H9 (cell line): Measurements from ENCODE around the gene EXOC6. TPM values are rescaled to one million over a fixed set of nuclear protein-coding genes. Genes with fewer than 3 reads are reported as not detected.
A peak's percentile ranks its signal among the peaks of the same experiment; 100 is the strongest.

ENCODE experiments used
- DNase-seq: peaks from one replicate; pipeline ENCODE4 v3.0.0-alpha.2; 2017
- H2AFZ ChIP-seq: one replicate; pipeline ENCODE4 v1.6.1; 2013; ENCODE audit warnings: mild to moderate bottlenecking, low read length, control low read depth, moderate library complexity
- H2AK5ac ChIP-seq: 2 replicates; pipeline ENCODE4 v1.6.1; 2013; ENCODE audit warnings: low read length, control low read depth, mixed read lengths; ENCODE audit not compliant: insufficient read length
- H2BK120ac ChIP-seq: one replicate; pipeline ENCODE4 v1.6.1; 2013; ENCODE audit warnings: low read depth, mild to moderate bottlenecking, low read length, control low read depth, inconsistent platforms; ENCODE audit not compliant: poor library complexity, severe bottlenecking
- H2BK12ac ChIP-seq: 2 replicates; pipeline ENCODE4 v1.6.1; 2013; ENCODE audit warnings: low read length, control low read depth, mixed read lengths, low read depth; ENCODE audit not compliant: insufficient read length
- H2BK15ac ChIP-seq: 2 replicates; pipeline ENCODE4 v1.6.1; 2013; ENCODE audit warnings: low read depth, low read length, control low read depth
- H2BK20ac ChIP-seq: one replicate; pipeline ENCODE4 v1.6.1; 2013; ENCODE audit warnings: low read depth, mild to moderate bottlenecking, low read length, control low read depth, inconsistent platforms; ENCODE audit not compliant: poor library complexity, severe bottlenecking
- H2BK5ac ChIP-seq: 2 replicates; pipeline ENCODE4 v1.6.1; 2013; ENCODE audit warnings: low read length, control low read depth, mixed read lengths; ENCODE audit not compliant: insufficient read length
- H3K14ac ChIP-seq: 2 replicates; pipeline ENCODE4 v1.6.1; 2013; ENCODE audit warnings: low read length, control low read depth; ENCODE audit not compliant: insufficient read depth
- H3K18ac ChIP-seq: 2 replicates; pipeline ENCODE4 v1.6.1; 2013; ENCODE audit warnings: low read depth, mild to moderate bottlenecking, mixed read lengths, low read length, control low read depth; ENCODE audit not compliant: insufficient read length
- H3K23ac ChIP-seq: 2 replicates; pipeline ENCODE4 v1.6.1; 2013; ENCODE audit warnings: low read length, control low read depth, mixed read lengths, low read depth; ENCODE audit not compliant: insufficient read length
- H3K23me2 ChIP-seq: 2 replicates; pipeline ENCODE4 v1.6.1; 2013; ENCODE audit warnings: low read depth, mild to moderate bottlenecking, mixed read lengths, low read length, control low read depth; ENCODE audit not compliant: insufficient read length, poor library complexity, severe bottlenecking
- H3K27ac ChIP-seq: 2 replicates; pipeline ENCODE4 v1.5.1; 2013; ENCODE audit warnings: low read length, control low read depth, mixed read lengths, low read depth; ENCODE audit not compliant: insufficient read length
- H3K27me3 ChIP-seq: 2 replicates; pipeline ENCODE4 v1.6.1; 2013; ENCODE audit warnings: low read length, control low read depth, inconsistent platforms; ENCODE audit not compliant: insufficient read depth
- H3K4ac ChIP-seq: 2 replicates; pipeline ENCODE4 v1.6.1; 2013; ENCODE audit warnings: low read depth, mild to moderate bottlenecking, control low read depth, inconsistent platforms, low read length, moderate library complexity
- H3K4me1 ChIP-seq: 2 replicates; pipeline ENCODE4 v1.6.1; 2013; ENCODE audit warnings: low read length, control low read depth, inconsistent platforms; ENCODE audit not compliant: insufficient read depth
- H3K4me2 ChIP-seq: 2 replicates; pipeline ENCODE4 v1.6.1; 2013; ENCODE audit warnings: low read length, control low read depth, mixed read lengths; ENCODE audit not compliant: insufficient read length, insufficient read depth
- H3K56ac ChIP-seq: 2 replicates; pipeline ENCODE4 v1.6.1; 2013; ENCODE audit warnings: low read depth, mild to moderate bottlenecking, mixed read lengths, low read length, control low read depth; ENCODE audit not compliant: insufficient read length
- H3K79me1 ChIP-seq: 2 replicates; pipeline ENCODE4 v1.6.1; 2013; ENCODE audit warnings: low read depth, mild to moderate bottlenecking, moderate library complexity, low read length, control low read depth, inconsistent platforms; ENCODE audit not compliant: insufficient read depth, poor library complexity, severe bottlenecking
- H3K79me2 ChIP-seq: 2 replicates; pipeline ENCODE4 v1.6.1; 2013; ENCODE audit warnings: low read length, control low read depth, inconsistent platforms; ENCODE audit not compliant: insufficient read depth
- H3K9ac ChIP-seq: 2 replicates; pipeline ENCODE4 v1.6.1; 2013; ENCODE audit warnings: low read length, control low read depth, mixed read lengths; ENCODE audit not compliant: insufficient read length; ENCODE audit errors: extremely low read depth
- H3K9me3 ChIP-seq: one replicate; pipeline ENCODE4 v1.6.1; 2013; ENCODE audit warnings: low read depth, low read length, inconsistent platforms; ENCODE audit not compliant: control insufficient read depth
- H3T11ph ChIP-seq: one replicate; pipeline ENCODE4 v1.6.1; 2013; ENCODE audit warnings: mild to moderate bottlenecking, low read length, control low read depth, inconsistent platforms
- H4K20me1 ChIP-seq: one replicate; pipeline ENCODE4 v1.6.1; 2013; ENCODE audit not compliant: control insufficient read depth, insufficient read length, insufficient read depth
- H4K5ac ChIP-seq: 2 replicates; pipeline ENCODE4 v1.6.1; 2013; ENCODE audit warnings: low read depth, mild to moderate bottlenecking, mixed read lengths, low read length, control low read depth; ENCODE audit not compliant: insufficient read length
- H4K8ac ChIP-seq: replicated peaks from 2 replicates; pipeline ENCODE4 v1.6.1; 2013; ENCODE audit warnings: low read length, control low read depth, mixed read lengths, low read depth; ENCODE audit not compliant: insufficient read length
- H4K91ac ChIP-seq: 2 replicates; pipeline ENCODE4 v1.6.1; 2013; ENCODE audit warnings: low read depth, mild to moderate bottlenecking, moderate library complexity, mixed read lengths, low read length, control low read depth; ENCODE audit not compliant: insufficient read length
- H3K27ac Mint-ChIP-seq, 3 experiments: 2 replicates in 2 of 3; 3 replicates in 1 of 3; pipeline ENCODE4 v1.8.0; 2020 to 2021; ENCODE audit warnings: mixed read lengths in 3 of 3, mild to moderate bottlenecking in 1 of 3, moderate library complexity in 1 of 3
- H3K27me3 Mint-ChIP-seq: 2 replicates; pipeline ENCODE4 v1.8.0; 2021; ENCODE audit warnings: low read depth, mild to moderate bottlenecking, moderate library complexity, mixed read lengths
- H3K36me3 Mint-ChIP-seq, 3 experiments: 2 replicates in 2 of 3; 3 replicates in 1 of 3; pipeline ENCODE4 v1.8.0; 2020 to 2021; ENCODE audit warnings: low read depth in 3 of 3, mixed read lengths in 3 of 3; ENCODE audit not compliant: insufficient read depth in 1 of 3
- H3K4me1 Mint-ChIP-seq, 2 experiments: 2 replicates each; pipeline ENCODE4 v1.8.0; 2020; ENCODE audit warnings: mixed read lengths in 2 of 2
- H3K4me3 Mint-ChIP-seq, 2 experiments: 2 replicates in 1 of 2; 3 replicates in 1 of 2; pipeline ENCODE4 v1.8.0; 2020 to 2021; ENCODE audit warnings: mild to moderate bottlenecking in 2 of 2, mixed read lengths in 2 of 2, moderate library complexity in 1 of 2
- H3K9me3 Mint-ChIP-seq, 2 experiments: 2 replicates in 1 of 2; 3 replicates in 1 of 2; pipeline ENCODE4 v1.8.0; 2020; ENCODE audit warnings: mild to moderate bottlenecking in 2 of 2, mixed read lengths in 2 of 2, moderate library complexity in 1 of 2
- WGBS: extraction: QIAGEN DNeasy Blood & Tissue Kit; methylation state at CpG from one replicate; pipeline ENCODE4 v1.1.7; 2013; ENCODE audit warnings: missing lambda C conversion rate, low lambda C conversion rate, mixed read lengths; ENCODE audit not compliant: insufficient read length; ENCODE audit errors: extremely low coverage; 5-methylcytosine and 5-hydroxymethylcytosine counted together
- total RNA-seq: library from RNA; stranded (reverse); gene quantifications from 2 replicates; pipeline ENCODE4 v1.2.1, GENCODE V29; 2021
- TF ChIP-seq, protein P1 (sequence below): fragments of 200-600 bp; sonication (generic); conservative IDR thresholded peaks from 3 replicates; pipeline ENCODE4 v1.8.0; 2021; ENCODE audit warnings: antibody characterized with exemption, mild to moderate bottlenecking

EXOC6 gene
- total RNA-seq, 1 experiment from 2014 or later: 9.0 TPM

DNA sequence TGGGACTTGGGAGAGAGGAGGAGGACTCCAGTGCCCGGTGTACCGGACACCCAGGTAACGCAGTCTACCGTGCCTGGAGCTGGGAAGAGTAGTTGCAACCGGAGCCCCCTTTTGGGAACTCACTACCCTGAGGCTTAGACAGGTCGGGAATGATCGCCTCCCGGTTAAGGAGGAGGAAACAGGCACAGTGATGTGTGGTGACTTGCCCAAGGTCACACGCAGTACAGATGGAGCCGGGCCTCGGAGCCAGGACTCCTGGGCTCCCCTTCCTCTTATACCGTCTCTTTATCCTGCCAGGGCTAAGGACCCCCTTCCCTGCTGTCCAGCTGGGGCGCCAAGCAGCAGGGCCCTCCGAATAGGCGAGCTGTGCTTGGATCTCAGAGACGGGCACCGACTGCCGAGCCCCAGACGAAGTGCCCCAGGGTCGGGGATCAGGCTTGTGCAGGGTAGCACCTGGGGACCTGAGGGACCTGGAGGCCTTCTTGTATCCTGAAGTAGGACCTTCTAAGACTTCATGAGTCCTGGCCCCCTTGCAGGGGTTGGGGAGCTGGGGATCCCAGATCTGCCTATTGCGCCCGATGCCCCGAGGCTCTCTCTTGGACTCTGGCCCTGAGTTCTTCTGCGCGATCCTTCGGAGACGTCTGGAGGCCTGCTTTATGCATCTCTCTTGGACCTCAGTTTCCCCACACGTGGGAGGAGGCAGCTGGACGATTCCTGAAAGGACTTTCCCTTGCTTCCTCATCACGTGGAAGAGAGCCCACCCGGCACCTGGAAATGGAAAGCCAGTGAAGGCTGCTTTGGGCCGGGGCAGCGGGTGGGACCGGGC lies 224.6 kb downstream of the EXOC6 start:
- Histone ChIP-seq H4K8ac (no peak overlapping the region), H3K4ac (no peak overlapping the region), H3K56ac (no peak overlapping the region), H4K20me1 (no peaks in the 10 kb centered on the region), H2BK20ac (no peak overlapping the region), H3T11ph (no peak overlapping the region), H3K79me1 (no peaks in the 10 kb centered on the region), H3K18ac (no peak overlapping the region), H3K14ac (no peak overlapping the region), H3K4me2 (peak overlapping the region; percentile 82), H3K23me2 (peaks cover 30% of the 10 kb centered on the region), H2AK5ac (no peak overlapping the region), H2BK5ac (no peak overlapping the region), H3K23ac (no peak overlapping the region), H4K91ac (no peak overlapping the region), H2BK120ac (no peak overlapping the region), H2BK12ac (no peak overlapping the region), H2BK15ac (no peak overlapping the region), H3K9me3 (no peaks in the 10 kb centered on the region), H3K9ac (no peak overlapping the region), H3K27me3 (peaks cover 84% of the 10 kb centered on the region), H3K4me1 (no peaks in the 10 kb centered on the region), H3K27ac (no peak overlapping the region), H2AFZ (no peak overlapping the region), H3K79me2 (no peaks in the 10 kb centered on the region), H4K5ac (no peak overlapping the region)
- Mint-ChIP-seq H3K4me3 (peak overlapping the region; percentile 90 to 95), H3K9me3 (peaks cover 0 to 6% of the 10 kb centered on the region in 2 experiments; a peak in 3 of 5 replicates), H3K27ac (peak overlapping the region in 1 of 3 experiments; percentile 40; a peak in 1 of 7 replicates), H3K4me1 (peaks cover 46 to 47% of the 10 kb centered on the region in 2 experiments), H3K27me3 (peaks cover 90% of the 10 kb centered on the region), H3K36me3 (peaks cover 0 to 38% (median 37%) of the 10 kb centered on the region in 3 experiments; a peak in 6 of 7 replicates)
- WGBS: no CpG with 5 or more reads among the region's 34 CpGs
- DNase-seq: peak; percentile 42
- TF ChIP-seq, protein P1, sequence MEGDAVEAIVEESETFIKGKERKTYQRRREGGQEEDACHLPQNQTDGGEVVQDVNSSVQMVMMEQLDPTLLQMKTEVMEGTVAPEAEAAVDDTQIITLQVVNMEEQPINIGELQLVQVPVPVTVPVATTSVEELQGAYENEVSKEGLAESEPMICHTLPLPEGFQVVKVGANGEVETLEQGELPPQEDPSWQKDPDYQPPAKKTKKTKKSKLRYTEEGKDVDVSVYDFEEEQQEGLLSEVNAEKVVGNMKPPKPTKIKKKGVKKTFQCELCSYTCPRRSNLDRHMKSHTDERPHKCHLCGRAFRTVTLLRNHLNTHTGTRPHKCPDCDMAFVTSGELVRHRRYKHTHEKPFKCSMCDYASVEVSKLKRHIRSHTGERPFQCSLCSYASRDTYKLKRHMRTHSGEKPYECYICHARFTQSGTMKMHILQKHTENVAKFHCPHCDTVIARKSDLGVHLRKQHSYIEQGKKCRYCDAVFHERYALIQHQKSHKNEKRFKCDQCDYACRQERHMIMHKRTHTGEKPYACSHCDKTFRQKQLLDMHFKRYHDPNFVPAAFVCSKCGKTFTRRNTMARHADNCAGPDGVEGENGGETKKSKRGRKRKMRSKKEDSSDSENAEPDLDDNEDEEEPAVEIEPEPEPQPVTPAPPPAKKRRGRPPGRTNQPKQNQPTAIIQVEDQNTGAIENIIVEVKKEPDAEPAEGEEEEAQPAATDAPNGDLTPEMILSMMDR: no peak
